Ascending aorta (tissue), 2 donors: ENCODE data around the gene EMC10. TPM values are rescaled to one million over a fixed set of nuclear protein-coding genes. Genes with fewer than 3 reads are reported as not detected.

Experiments
- DNase-seq, 2 donors: peaks; one replicate each; pipeline ENCODE4 v3.0.0-alpha.2; 2019; ENCODE audit warnings: low spot score in 2 of 2
- H3K27ac ChIP-seq, 2 donors: fragments of 200-600 bp; sonication (generic); one replicate each; pipeline ENCODE4 v1.5.1; 2016 to 2017; ENCODE audit warnings: mild to moderate bottlenecking in 1 of 2
- H3K27me3 ChIP-seq: fragments of 200-600 bp; sonication (generic); one replicate; pipeline ENCODE4 v1.5.1; 2017
- H3K36me3 ChIP-seq, 2 donors: fragments of 200-600 bp; sonication (generic); one replicate each; pipeline ENCODE4 v1.5.1; 2016
- H3K4me1 ChIP-seq, 2 donors: fragments of 200-600 bp; sonication (generic); one replicate each; pipeline ENCODE4 v1.5.1; 2016 to 2017; ENCODE audit warnings: mild to moderate bottlenecking in 1 of 2
- H3K4me3 ChIP-seq, 2 donors: fragments of 200-600 bp; sonication (generic); one replicate each; pipeline ENCODE4 v1.5.1; 2016 to 2017; ENCODE audit warnings: mild to moderate bottlenecking in 1 of 2
- H3K9me3 ChIP-seq, 2 donors: fragments of 200-600 bp; sonication (generic); one replicate each; pipeline ENCODE4 v1.5.1; 2016
- CTCF ChIP-seq, 3 experiments: fragments of 200-600 bp in 2 of 3; fragments of 450-650 bp in 1 of 3; sonication (generic) in 2 of 3; IDR thresholded peaks; one replicate each; pipeline ENCODE4 v1.5.1; 2016 to 2019; ENCODE audit warnings: antibody characterized with exemption in 3 of 3, mild to moderate bottlenecking in 1 of 3, moderate library complexity in 1 of 3
- intact Hi-C: fragments of 100-400 bp; cut with DNase I; formaldehyde crosslinking; loops from one replicate; pipeline ENCODE4 v1.15.1; 2023
- total RNA-seq: library from RNA; depleted of rRNA; stranded (reverse); fragments of >200 nt; gene quantifications from one replicate; pipeline ENCODE4 v1.1.0, GENCODE V29; 2016

The EMC10 gene
- total RNA-seq, 1 donor from 2014 or later, result 87.9 TPM

GRCh38 chr19:50486823-50487515 lies 10.7 kb downstream of the EMC10 start:
- H3K36me3 ChIP-seq, result peaks cover 12 to 16% of the 10 kb centered on the region in 2 donors
- DNase-seq, result no peak
- no peaks in the 10 kb centered on the region for H3K4me1 ChIP-seq
- TF ChIP-seq CTCF (IDR thresholded peaks at IDR 0.05), result peak in 1 of 3 experiments; percentile 28
- H3K27ac ChIP-seq, result no peak overlapping the region
- H3K27me3 ChIP-seq, result no peaks in the 10 kb centered on the region
- no peaks in the 10 kb centered on the region for H3K9me3 ChIP-seq
- intact Hi-C loops, result no loop called here
- H3K4me3 ChIP-seq, result no peak overlapping the region

- no peaks in the 10 kb centered on the region for H3K4me1 ChIP-seq
- peaks cover 0 to 3% of the 10 kb centered on the region in 2 donors for H3K36me3 ChIP-seq
- no peaks in the 10 kb centered on the region for H3K27me3 ChIP-seq
- intact Hi-C loops, result no loop called here
- DNase-seq, result no peak
- no peak overlapping the region for H3K27ac ChIP-seq
- no peaks in the 10 kb centered on the region for H3K9me3 ChIP-seq
- H3K4me3 ChIP-seq, result no peak overlapping the region
- TF ChIP-seq CTCF (IDR thresholded peaks at IDR 0.05), result no peak
Observed at GRCh38 chr19:50488389-50489194, 12.3 kb downstream of the EMC10 start.

- no peak for DNase-seq
- Histone ChIP-seq H3K4me3 (no peak overlapping the region), H3K9me3 (no peaks in the 10 kb centered on the region)
Observed at GRCh38 chr19:50489461-50490011, 13.2 kb downstream of the EMC10 start.

GRCh38 chr19:50490411-50490811 lies 14.1 kb downstream of the EMC10 start:
- H3K27me3 ChIP-seq, result no peaks in the 10 kb centered on the region
- H3K36me3 ChIP-seq, result no peaks in the 10 kb centered on the region
- DNase-seq, result no peak
- TF ChIP-seq CTCF (IDR thresholded peaks at IDR 0.05), result no peak
- H3K4me1 ChIP-seq, result no peaks in the 10 kb centered on the region
- H3K27ac ChIP-seq, result no peak overlapping the region
- no peaks in the 10 kb centered on the region for H3K9me3 ChIP-seq
- intact Hi-C loops, result no loop called here
- H3K4me3 ChIP-seq, result no peak overlapping the region

More at GRCh38 chr19:50489461-50490011, 13.2 kb downstream of the EMC10 start:
- Histone ChIP-seq H3K4me1 (no peaks in the 10 kb centered on the region), H3K27ac (no peak overlapping the region), H3K36me3 (peaks cover 0 to 3% of the 10 kb centered on the region in 2 donors), H3K27me3 (no peaks in the 10 kb centered on the region)
- intact Hi-C loops, result no loop called here
- TF ChIP-seq CTCF (IDR thresholded peaks at IDR 0.05), result no peak

- intact Hi-C loops, result no loop called here
- DNase-seq, result no peak
- Histone ChIP-seq H3K9me3 (no peaks in the 10 kb centered on the region), H3K4me3 (no peak overlapping the region), H3K27ac (no peak overlapping the region), H3K4me1 (no peaks in the 10 kb centered on the region), H3K27me3 (no peaks in the 10 kb centered on the region), H3K36me3 (no peaks in the 10 kb centered on the region)
- no peak for TF ChIP-seq CTCF (IDR thresholded peaks at IDR 0.05)
Observed at GRCh38 chr19:50490991-50491472, 14.7 kb downstream of the EMC10 start.
